ENCODE measurements around the gene LSP1.

The LSP1 gene

DNA sequence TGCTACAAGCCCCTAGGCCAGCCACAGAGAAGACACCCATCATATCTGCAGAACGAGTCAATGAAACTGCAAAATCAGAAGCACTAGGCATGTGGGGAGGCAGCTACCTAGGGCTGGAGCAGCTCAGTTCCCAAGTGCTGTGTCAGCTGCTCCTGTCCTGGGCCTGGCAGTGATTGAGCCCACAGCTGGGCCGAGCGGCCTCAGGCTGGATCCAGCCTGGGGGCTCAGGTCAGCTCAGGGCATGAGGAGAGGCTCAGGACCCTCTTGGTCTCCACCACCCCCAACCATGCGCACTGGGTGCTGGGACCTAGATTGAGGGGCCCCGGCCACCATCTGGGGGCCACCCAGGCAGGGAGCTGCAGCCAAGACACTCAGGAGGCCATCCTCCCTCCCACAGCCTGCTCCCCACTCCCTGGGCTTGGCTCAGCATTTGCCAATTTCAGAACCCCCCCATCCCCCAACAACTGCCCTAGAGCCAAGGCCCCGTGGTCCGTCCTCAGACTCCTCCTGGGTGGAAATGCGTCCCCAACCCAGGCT lies 64.2 kb downstream of the LSP1 start:
- ATAC-seq, result peak; percentile 3
- no peak for DNase-seq

DNA sequence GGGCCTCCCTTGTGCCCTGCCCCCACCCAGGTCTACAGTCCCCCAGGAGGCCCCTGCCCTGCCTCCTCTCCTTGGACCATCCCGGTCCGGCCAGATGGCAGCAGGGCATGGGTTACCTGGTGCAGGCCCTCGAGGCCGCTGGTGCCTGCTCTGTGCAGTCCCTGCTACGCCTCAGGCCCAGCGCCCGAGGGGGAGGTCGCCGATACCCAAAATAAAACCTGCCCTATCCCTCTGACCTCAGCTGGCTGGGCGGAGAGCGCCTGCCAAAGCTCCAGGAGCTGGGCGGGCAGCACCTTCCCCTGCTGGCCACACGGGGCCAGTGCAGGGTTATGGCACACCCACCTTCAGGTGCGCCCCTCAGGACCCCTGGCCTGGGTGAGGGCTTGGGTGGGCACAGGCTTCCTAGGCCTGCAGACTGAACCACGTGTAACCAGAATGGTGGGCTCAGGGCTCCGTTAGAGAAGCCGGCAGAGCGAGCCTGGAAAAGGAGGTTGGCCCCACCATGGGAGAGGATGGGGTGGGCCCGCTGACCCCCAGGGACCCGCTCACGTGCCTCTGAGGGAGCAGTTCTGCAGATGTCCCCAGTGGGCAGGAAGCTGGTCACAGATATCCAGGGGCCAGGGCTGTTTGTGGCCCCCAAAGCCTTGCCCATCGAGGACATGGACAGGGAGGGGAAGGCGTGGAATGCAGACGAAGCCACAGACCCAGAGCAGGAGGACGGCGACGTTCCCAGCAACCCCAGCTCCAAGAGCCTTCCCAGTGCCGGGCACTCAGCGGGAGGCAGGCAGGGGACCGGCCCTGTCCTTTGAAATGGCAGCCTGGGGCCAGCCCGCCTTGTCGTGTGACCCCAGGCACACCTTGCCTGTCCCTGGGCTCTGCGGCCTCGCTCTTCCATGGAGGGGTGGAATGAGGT lies 64.9 kb downstream of the LSP1 start:
- DNase-seq (no peak), ATAC-seq (peak; percentile 6)

DNA sequence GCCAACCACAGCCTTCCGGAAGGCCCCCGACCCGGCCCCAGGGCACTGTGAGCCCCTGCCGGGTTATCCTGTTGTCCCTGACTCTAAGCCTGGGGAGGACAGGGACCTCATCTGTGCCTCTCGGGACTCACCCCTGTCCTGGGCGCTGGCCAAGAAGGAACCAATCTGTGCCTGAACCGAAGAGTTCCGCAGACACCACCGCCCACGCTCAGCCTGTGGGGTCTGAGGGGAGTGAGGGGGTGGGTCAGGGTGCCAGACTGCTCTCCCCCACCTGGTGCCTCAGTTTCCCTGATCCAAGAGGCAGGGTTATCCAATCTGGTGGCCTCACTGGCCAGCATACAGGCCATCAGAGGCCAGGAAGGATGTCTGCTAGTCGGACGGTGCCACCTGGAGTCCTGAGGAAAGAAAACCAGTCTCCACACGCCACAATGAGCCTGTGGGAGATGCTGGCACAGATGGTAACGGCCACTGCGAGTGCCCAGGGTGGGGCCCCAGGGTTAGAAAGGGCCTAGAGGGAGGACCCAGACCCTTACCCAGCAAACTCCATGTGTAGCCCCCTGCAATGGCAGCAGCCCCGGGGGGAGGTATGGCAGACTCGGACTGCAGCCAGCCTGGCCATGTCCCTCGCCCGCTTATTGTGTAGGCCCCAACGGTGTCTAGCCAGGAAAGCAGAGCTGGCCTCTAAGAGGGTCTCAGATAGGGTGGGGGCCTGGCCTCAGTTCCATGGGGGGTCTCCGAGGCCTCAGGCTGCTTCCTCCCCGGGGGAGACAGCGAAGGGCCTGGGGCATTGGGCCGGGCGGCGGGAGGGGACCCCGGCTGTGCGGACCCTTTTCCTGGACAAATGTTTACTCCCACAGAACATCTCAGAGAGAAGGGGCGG lies 65.8 kb downstream of the LSP1 start:
- ATAC-seq, result no peak
- DNase-seq, result no peak

DNA sequence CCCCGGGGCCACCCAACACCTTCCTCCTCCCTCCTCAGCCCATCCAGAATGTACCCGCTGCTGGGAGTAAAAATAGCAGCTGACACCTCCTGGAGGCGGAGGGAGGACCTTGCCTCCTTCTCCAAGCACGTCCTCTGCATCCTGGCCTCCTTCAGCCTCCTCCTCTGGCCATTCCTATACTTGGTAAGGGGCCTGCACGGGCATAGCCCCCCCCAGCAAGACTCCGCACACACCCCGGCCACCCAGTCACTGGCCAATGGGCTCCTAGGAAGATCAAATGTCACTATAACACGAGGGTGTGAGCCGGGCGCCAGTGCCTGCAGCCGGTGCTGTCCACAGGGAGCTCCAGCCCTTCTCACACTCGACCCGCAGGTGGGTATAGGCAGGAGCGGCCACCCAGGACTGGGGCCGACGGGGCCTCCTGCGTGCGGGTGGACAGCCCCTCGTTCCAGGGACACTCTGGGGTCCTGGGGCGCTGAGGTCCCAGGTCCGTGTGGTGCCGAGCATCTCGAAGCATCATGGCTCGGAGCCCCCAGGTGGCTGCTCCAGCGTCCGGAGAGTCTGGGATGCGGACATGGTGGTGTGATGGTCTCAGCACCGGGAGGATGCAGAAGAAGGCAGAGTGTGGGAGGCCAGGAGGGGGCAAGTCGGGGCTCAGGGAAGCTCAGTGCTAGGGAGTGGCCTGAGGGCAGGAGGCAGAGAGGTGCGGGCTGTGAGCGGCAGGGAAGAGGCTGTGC lies 66.7 kb downstream of the LSP1 start, which contains the start of gene TNNT3:
Gene TNNT3, plus strand, starts transcription at position 313 of the 737 bp plus-strand sequence. CDS start 3,172 bp downstream, outside the sequence.
- ATAC-seq (no peak), DNase-seq (no peak)

DNA sequence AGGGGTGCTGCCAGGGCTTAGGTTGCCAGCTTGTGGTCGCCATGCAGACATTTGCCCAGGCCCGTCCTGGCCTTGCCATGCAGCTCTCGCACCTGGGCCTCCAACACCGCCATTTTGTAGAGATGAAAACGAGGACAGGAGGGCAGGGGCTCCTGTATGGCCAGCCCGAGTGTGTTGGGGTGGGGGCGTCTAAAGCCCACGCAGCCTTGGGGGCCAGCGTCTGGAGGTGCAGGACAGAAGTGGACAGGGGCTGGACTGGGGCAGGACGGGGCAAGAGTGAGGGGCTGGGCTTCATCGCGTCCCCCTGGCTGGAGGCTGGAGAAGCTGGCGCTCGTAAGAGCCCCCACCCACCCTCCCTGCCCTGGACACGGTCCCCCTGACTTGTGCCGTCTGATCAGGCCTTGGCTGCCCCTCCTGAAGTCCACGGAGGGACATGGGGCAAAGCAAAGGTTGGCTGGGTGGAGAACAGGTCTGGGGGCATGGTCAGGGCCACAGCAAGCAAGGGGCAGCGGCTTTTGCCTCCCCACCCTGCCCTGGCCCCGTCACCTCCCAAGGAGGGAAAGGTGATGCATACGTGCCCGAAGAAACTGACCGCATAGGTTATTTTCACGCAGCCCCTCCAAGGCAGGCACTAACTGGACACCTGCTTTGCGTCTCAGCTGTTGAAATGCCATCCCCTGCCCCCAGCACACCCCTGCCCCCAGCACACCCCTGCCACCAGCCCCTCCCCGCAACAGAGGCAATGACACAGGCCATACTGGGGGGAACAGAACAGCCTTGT lies 67.4 kb downstream of the LSP1 start:
- DNase-seq, result no peak
- ATAC-seq, result no peak

DNA sequence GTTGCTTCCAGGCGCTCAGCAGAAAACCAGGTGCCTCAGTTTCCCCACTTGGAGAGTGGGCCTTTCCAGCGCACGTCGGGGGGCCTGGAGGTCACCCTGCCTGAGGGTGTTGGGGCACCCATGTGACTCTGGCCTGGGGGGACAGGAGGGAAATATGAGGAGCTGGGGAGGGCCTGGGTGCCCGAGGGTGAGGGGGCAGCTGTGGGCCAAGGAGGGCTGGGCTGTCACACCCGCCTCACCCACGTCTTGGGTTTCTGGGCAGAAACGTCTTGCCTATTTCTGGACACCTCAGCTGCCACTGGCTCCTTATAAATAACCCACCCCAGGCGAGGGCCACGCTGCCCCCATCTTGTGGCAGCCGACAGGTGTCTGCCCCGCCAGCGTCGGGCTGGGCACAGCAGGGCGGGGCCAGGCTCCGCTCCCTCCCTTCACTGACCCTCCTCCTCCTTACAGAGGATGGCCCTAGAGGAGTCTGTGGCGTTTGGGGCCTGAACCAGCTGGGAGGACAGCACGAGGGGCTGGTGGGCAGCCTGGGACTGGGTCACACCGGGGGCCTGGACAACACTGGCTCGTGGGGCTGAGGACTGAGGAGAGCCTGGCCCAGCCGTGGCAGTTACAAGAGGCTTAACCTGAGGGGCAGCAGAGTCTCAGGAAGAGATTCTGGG lies 68.2 kb downstream of the LSP1 start:
- no peak for DNase-seq
- no peak for ATAC-seq

DNA sequence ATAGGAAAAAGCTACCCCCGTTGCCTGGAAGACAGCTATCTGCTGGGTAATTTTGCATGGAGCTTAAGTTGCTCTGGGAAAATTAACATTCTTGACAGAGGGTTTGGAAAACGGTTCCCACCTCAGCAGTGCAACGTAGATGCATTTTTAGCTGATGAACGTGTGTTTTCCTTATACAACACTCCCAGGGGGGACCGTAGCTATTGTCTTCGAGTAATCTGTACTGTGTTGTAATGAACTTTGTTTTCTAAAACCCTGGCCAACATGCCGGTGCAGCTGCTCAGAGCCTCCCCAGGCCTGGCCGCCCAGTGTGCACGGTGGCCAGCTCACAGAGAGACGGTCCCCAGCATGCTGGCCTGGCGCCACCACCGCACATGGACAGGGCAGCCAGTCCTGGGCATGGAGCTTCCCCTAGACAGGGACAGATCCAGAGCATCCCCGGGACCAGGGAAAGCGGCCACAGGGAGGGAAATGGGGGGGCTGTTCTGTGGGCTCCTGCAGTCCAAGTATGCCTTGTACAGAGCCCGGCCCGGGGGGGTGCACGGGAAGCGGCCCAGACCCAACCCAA lies 68.8 kb downstream of the LSP1 start:
- no peak for ATAC-seq
- DNase-seq, result no peak

DNA sequence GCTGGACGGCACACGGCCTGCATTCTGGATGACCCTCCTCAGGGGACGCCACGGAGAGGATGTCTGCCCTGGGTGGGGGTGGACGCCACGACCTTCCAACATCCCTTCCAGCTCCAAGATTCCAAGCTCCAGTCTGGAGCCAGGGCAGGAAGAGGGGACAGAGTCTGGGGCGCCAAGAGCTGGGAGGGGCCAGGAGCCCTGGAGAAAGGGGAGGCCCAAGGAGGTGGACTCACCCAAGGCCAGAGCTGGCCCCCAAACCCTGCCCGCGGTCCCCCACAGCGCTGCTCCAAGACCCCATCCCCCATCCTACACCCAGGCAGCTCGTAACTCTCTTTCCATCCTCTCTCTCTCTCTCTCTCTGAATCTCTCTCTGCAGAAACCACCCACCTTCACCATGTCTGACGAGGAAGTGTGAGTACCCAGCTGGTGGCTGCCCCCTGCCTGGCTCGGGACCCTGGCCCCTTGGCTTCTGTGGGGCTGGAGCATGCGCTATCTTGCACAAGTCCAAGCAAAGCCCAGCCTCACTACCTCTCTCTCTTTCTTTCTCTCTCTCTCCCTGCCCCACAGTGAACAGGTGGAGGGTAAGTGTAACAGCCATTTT lies 69.7 kb downstream of the LSP1 start:
- ATAC-seq, result no peak

DNA sequence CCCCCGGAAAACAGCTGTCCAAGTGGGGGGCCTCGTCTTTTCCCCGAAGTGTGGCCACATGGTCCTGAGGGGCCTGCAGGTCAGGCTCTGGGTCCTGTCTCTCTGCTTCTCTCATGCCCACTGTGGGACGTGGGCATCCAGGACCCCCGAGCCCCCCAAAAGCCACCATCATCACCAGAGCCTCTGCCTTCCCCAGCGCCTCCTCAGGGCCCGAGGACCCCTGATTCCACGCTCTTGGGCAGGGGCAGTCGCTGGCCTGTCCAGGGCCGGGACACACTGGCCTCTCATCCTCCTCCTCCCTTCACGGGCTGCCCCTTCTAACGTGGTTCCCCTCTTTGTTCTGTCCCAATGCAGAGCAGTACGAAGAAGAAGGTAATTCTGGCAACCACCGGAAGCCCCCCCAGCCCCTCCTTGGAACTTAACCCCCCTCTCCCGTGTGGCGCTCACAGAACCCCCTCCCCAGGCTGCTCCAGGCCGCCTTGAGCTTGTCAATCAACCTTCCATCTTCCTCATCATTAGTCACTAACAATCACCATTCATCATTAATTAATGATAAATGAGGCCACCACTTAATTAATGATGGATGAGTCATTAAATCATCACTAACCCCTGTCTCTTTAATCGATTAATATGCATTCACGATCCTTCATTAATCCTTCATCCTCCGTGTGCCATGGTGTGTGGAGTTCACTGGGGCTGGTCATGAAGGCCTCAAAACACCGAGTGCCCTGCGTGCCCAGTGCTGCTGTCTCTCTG lies 70.5 kb downstream of the LSP1 start:
- no peak for DNase-seq
- ATAC-seq, result no peak

More for the DNA sequence above, 69.7 kb downstream of the LSP1 start:
- no peak for DNase-seq

DNA sequence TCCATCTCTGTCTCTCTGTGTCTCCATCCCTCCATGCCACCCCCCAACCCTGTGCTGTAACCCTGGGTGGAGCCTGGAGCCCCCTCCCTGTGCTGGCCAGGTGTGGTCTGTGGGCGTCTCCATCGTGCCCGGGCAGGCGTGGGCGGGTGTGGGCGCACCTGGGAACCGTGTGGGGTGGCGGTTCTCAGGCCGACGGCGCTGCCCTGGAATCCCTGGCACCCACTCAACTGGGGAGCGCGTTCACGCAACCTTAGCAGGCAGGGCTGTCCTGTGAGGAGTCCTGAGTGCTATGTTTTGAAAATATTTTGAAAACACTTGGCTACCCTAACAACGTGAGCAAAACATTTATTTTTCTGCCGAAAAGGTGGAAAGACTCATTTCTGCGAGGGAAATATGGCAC lies 71.3 kb downstream of the LSP1 start:
- ATAC-seq (no peak), DNase-seq (no peak)

DNA sequence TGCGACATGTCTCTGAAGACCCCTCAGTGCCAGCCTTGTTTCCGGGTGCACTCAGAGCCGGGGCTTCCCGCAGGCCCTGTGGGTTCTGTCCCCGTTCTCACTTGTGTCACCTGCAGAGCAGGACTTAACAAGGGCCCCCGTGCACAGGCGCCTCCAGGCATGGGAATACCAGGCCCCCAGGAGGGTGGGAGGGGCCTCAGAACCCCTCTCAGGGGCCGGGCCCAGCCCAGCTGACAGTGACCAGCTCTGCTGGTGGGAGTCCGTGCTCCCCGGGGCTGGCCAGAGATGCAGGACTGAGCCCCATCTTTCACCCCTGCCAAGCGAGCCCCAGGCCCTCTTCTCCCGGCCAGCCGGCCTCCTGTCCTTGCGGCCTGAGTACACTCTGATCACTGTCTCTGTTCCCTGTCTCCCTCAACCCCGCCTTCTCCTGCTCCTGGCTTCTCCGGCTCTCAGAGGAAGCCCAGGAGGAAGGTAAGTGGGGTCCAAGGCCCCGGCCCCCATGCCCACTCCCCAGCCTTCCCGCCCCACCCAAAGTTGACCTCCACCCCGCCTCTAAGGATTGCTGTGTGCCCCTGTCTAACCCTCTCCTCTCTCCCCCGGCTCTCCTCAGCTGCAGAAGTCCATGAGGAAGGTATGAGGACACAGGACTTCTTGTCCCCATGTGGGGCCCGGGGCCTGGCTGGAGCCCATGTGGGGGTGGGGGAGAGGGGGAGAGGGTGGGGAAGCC lies 71.9 kb downstream of the LSP1 start:
- ATAC-seq, result no peak
- DNase-seq, result no peak

DNA sequence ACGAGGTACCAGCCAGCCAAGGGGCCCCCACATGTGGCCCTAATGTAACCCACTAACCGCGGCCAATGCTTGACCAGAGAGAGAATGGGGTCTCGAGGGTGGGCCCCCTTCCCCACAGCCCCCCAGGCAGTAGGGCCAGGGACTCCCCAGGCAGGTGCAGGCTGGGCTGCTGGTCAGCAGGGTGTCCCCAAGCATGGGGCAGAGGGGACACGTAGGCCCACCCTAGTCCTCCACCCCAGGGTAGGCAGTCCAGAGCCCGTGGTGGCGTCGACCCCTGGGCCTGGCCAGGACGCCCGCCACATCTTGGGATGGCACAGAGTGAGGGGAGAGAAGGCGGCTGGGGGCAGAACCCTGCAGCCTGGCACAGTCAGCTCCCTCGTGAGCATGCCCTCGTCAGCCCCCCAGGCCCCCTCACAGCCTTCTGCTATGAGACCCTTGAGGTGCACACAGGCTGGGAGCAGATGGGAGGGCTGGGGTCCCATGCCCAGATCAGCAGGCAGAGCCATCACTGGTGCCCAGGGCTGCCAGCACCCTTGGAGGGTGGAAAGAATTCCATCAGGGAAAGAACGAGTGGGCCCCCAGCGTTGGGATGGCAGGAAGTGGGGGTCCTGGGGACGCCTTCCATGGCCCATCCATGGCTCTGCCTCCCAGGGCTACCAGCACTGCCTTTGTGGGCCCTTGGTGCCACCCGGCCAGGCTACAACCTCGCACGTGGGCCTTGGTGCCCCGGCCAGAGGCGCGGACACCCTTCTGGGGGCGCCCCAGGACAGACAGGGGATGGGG lies 72.7 kb downstream of the LSP1 start:
- ATAC-seq (no peak), DNase-seq (no peak)

DNA sequence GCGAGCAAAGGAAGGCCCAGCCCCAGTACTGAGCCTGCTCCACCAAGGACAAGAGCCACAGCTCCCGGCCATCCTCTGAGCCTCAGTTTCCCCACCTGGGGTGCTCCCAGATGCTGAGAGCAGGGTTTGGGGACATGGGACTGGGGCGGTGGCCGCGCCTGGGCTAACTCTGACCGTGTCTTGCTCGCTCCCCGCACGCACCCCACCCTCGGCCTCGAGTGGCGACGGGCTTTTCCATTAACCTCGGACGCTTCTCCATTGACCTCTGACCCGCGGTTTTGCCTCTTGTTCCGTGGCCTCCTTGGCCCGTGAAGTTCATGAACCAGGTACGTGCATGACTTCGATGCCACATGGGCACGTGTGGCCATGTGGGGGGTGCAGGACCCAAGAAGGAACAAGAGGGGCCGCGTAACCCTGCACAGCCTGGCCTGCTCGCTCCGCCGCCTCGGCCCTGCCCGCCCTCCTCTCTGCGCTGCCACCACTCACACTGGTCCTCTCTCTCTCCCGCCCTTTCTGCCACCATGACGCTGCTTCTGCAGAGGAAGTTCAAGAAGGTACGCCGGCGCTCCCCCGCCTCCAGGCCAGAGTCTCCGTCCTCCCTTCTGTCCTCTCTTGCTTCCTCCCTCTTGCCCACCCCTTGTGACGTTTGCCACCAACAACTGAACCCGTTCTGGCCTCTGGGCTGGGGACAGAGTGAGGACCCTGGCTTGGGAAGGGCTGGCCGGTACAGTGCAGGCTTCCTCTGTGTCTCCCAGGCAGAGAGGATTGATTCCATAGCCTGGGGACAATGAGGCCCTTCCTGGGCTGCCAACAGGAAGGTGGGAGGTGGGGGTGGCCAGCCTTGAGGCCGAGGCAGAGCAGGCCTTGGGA lies 73.5 kb downstream of the LSP1 start:
- no peak for DNase-seq
- ATAC-seq, result no peak

DNA sequence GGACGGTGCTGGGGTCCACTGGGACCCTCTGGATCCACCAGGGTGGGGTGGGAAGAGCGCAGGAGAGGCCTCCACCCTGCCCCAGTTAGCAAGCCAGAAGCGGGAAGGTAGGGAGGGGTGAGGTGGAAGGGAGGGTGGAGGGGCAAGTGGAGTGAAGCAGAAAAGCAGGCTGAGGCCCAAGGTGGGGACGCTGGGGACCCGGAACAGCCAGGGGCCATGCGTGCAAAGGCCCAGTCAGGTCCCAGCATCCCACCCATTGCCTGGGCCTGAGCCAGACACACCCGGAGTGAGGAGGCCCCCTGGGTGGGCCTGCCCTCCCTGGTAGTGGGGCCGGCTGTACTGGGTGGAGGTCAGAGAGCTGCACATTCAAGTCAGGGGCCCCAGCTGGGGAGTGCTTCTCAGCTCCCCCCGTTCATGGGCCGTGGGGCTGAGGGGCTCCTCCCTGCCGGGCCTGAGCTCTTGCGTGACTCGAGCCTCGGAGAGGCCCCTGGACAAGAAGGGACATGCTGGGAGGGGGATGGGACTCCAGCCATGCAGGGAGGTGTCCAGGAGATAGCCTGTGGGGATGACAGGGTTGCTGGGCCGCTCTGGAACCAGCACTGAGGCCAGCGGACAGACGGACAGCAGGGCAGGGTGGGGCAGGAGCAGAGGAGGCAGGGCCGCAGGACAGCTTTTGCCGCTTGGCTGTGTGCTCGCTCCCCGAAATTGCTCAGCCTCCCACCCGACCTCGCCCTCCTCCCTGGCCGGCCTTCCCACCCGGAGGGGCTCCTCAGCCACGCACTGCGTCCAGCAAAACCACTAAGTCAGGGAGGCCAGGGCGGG lies 74.4 kb downstream of the LSP1 start:
- ATAC-seq (no peak), DNase-seq (no peak)

DNA sequence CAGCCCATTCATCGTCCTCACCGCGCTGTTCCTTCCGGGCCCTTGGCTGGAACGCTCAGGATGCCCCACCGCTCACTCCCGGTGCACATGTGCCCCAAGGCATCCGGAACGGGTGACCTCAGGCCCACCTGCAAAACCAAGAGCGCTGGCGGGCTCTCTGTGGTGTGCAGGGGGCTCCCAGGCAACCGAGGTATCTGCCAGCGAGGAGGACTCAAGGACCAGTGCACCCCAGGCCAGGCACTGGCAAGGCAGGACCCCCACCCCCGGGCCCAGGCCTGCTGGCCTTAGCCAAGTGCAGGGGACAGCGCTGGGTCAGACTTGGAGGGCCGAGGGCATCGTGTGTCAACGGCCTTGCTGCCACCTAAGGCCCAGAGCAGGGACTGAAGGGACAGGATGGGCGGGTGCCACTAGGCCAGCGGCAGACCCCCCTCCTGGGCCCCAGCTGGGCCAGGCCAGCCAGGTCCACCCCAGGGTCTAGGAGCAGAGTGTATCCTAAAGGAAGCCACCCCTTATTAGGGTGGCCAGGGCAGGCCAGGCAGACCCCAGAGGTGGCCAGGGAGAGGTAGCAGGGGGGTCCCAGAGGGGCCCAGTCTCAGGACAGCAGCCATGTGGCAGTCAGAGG lies 75.1 kb downstream of the LSP1 start:
- no peak for DNase-seq

More for the DNA sequence above, 75.1 kb downstream of the LSP1 start:
- no peak for ATAC-seq

Data from stimulated activated naive CD8-positive, alpha-beta T cell treated with anti-CD3 and anti-CD28 coated beads, Interleukin-15, Interleukin-2, amounts not matched to agents 100 U/mL and 50 U/mL, for 24 hours (primary cell).